ENCODE measurements around the gene TAGLN3.

TAGLN3 gene

GRCh38 chr3:111978583-111979433 lies 19.9 kb upstream of the TAGLN3 start, which contains the start of gene ABHD10:
Gene ABHD10 (plus strand): TSS chr3:111979026. CDS start chr3:111979062, 36 bp downstream.
- peak; percentile 95 for DNase-seq

- DNase-seq, result no peak
These were observed 19.2 kb upstream of the TAGLN3 start for GRCh38 chr3:111979434-111980038.

- no peak for DNase-seq
These were observed 17.8 kb upstream of the TAGLN3 start for GRCh38 chr3:111980716-111981456.

- no peak for DNase-seq
These were observed 17.3 kb upstream of the TAGLN3 start for GRCh38 chr3:111981457-111981763.

- DNase-seq, result no peak
These were observed 14.0 kb upstream of the TAGLN3 start for GRCh38 chr3:111984636-111985298.

- no peak for DNase-seq
These were observed 11.9 kb upstream of the TAGLN3 start for GRCh38 chr3:111986800-111987199.

GRCh38 chr3:111989061-111989678 lies 9.6 kb upstream of the TAGLN3 start:
- DNase-seq, result no peak

- no peak for DNase-seq
These were observed 5.7 kb upstream of the TAGLN3 start for GRCh38 chr3:111993038-111993437.

- DNase-seq, result no peak
These were observed 982 bp downstream of the TAGLN3 start for GRCh38 chr3:111999484-112000324.

- DNase-seq, result no peak
These were observed 1.6 kb downstream of the TAGLN3 start for GRCh38 chr3:112000367-112000771.

GRCh38 chr3:112000966-112001365 lies 2.2 kb downstream of the TAGLN3 start:
- no peak for DNase-seq

GRCh38 chr3:112001526-112001925 lies 2.8 kb downstream of the TAGLN3 start:
- no peak for DNase-seq

- no peak for DNase-seq
These were observed 3.6 kb downstream of the TAGLN3 start for GRCh38 chr3:112002096-112002971.

- DNase-seq, result no peak
These were observed 4.8 kb downstream of the TAGLN3 start for GRCh38 chr3:112003321-112004080.

- DNase-seq, result no peak
These were observed 5.5 kb downstream of the TAGLN3 start for GRCh38 chr3:112004187-112004586.

GRCh38 chr3:112004669-112005068 lies 5.9 kb downstream of the TAGLN3 start:
- no peak for DNase-seq

GRCh38 chr3:112005091-112005672 lies 6.5 kb downstream of the TAGLN3 start:
- DNase-seq, result no peak

GRCh38 chr3:112007633-112008032 lies 8.9 kb downstream of the TAGLN3 start:
- DNase-seq, result no peak

- DNase-seq, result no peak
These were observed 10.9 kb downstream of the TAGLN3 start for GRCh38 chr3:112009670-112010069.

GRCh38 chr3:112010636-112011035 lies 11.9 kb downstream of the TAGLN3 start:
- no peak for DNase-seq
